HG03039 (cell line): Measurements from ENCODE around the gene STON2.

ENCODE experiments used
- ATAC-seq: cut with Tn5 transposase; IDR thresholded peaks from one replicate; pipeline ENCODE4 v1.9.1; 2021; ENCODE audit warnings: mild to moderate bottlenecking, moderate library complexity; ENCODE audit not compliant: unreplicated experiment

STON2 gene

GRCh38 chr14:81340201-81340600 is 59.9 kb downstream of the STON2 start:
- ATAC-seq = no peak

- ATAC-seq = no peak
These were observed 63.1 kb downstream of the STON2 start for GRCh38 chr14:81337073-81337472.

GRCh38 chr14:81336009-81336408 is 64.1 kb downstream of the STON2 start:
- no peak for ATAC-seq

DNA sequence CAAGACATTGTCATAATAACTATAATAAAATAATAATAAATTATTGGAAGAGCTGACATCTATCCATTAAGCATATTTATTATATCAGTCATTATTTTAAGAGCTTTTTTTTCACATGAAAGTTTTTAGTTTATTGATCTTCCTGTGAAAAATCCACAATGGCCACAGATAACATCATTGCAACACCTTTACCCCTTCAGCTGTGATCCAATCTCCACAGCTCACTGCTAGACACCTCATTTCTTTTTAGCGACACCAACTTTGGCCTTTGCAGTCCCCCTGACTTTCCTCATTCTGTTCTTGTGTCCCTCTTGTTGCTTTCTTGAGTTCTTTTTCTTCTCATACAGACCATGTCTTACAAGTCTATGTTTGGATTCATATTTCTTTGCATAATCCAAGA is 67.4 kb downstream of the STON2 start:
- no peak for ATAC-seq

- ATAC-seq = no peak
These were observed 68.7 kb downstream of the STON2 start for GRCh38 chr14:81331229-81332021.

DNA sequence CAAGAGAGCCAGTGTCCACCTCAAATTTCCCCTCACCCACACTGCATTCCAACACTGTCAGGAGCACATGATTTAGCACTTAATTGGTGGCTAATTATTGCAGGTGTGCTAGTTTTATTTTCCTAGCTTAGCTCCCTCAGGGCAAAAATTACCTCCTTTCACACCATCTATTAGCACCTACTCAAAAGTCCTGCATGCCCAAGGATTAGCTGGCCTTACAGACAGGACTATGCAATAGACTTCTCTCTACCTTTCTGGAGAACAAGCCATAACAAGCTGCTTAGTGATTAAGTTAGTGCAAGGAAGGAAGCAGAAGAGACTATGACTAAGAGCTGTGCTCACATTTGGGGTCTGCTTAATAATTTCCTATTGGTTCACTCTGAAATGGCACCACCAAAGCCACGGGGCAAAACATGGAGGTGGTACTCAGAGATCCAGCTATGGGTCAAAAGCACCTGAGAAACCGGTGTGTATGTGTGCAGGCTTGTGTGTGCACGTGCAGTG is 69.5 kb downstream of the STON2 start:
- ATAC-seq = no peak

DNA sequence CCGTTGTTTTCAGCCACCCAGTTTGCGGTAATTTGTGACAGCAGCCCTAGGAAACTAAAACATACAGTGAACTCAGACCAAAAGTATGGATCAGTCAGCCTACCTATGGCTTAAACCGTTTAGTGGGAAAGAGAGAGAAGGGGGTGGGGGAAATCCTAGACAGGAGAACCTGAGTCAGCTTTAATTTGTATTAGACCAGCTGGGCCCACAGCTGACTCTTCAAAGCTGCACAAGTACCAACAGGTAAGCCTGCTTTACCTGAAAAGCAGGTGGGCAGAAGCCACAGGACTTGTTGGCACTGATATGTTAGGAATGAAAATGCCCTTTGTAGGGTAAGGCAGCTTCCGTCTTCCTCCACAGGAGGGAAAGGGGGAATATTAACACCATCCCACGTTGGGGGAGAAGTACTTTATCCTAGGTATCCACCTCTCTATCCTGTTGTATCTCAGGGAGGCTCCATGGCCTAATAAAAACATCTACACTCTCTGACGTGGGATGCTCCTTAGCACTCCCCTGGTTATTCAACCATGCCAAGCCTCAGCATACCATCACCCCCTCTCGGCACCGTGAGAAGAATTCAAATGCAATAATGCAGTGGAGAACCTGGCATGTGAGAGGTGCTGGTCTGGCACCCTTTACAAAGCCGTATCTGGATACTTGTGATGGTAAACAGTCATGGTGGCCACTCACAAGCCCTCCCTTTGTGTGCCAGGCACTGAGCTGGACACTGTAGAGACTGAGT is 70.3 kb downstream of the STON2 start:
- no peak for ATAC-seq

DNA sequence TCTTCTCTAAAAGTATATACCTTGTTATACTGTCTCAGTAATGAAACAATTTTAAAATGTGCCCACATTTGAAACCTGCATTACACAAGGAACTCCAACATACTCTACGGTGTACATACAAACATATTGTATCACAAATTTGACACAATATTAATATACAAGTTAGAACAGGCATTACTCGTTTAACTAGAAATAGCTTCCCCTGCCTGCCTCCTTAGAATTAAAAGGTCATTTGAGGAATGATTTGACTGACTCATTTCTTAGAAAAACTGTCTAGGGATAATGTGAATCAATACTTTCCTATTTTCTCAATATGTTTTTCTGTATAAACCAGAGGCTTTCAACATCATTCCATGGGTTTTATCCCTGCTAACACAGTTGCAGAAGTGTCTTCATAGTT is 73.7 kb downstream of the STON2 start:
- no peak for ATAC-seq

GRCh38 chr14:81324011-81324410 is 76.1 kb downstream of the STON2 start:
- ATAC-seq = no peak

DNA sequence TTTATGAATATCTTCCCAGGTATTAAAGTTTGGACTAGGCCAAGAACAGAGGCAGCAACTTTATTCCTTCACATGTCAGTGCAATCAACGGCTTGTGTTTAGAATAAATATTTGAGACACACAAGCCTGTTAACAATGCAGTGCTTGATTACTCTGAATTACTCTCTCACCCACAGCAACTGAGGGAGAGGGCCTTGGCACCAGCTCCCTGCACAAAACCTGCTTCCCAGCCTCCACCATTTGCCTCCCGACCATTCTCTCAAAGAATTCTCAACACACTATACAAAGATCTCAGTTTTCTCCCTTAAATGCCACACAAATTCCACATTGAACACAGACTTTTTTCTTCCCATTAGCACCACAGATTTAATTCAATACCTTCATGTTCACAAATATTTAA is 77.0 kb downstream of the STON2 start:
- no peak for ATAC-seq

DNA sequence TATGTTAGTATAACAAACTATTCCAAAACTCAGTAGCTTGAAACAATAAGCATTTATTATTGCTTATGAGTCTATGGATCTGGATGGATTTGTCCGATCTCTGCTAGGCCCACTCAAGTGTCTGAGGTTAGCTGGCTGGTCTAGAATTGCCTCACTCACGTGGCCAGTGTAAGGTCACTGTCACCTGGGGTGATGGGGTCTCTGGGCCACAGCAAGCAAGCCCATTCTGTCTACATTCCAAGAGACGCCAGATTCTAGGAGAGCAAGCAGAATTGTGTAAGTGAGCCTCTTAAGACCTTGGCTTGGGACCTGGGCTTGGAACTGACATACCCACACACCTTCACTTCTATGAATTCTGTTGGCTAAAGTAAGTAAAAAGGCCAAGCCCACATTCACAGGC is 80.2 kb downstream of the STON2 start:
- no peak for ATAC-seq

DNA sequence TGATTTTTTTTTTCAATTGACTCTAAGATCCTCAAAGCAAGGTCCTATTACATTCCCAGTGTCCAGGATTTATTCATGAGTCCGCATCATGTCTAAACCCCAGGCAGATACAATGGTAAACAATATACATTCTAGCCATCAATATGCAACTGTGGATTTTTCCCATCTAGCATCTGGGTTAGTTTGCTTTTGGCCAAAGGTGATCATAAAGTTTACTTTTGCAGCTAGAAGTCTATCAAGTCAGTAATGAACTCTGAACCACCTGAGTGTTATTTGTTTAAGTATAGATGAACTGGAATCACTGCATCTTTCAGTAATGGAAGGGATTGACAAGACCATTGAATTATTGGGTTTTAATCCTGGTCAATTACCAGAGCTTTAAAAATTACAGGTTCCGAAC is 80.8 kb downstream of the STON2 start:
- ATAC-seq = no peak

GRCh38 chr14:81315341-81315740 is 84.8 kb downstream of the STON2 start:
- no peak for ATAC-seq

DNA sequence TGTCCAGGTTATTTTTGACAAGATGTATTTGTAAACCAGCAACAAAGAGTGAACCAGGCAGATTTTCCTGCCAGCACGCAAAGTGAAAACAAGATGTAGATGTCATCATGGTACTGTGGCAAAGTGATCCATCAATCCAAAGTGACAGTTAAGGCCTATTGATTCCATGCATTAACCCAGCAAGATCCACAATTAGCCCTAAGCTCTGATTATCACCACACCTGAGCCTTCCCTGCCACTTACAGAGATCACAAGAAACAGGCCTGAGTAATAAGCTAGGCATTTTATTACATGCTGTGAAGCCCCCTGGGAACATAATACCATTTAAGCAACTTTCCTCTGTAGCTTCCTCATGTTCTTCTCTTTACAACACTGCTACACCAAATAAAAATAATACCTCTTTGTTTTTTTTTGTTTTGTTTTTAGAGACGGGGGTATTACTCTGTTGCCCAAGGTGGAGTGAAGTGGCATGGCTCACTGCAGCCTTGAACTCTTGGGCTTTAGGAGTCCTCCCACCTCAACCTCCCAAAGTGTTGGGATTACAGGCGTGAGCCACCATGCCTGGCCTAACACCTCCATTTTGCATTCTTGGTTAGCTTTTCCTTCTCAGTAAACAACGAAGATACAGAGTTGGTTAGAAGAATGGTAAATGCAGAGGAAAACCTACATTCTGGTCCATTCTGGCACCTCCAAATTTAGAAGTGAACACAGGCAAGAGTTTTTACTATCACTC is 85.5 kb downstream of the STON2 start:
- ATAC-seq = no peak

- ATAC-seq = no peak
These were observed 86.2 kb downstream of the STON2 start for GRCh38 chr14:81313775-81314429.

DNA sequence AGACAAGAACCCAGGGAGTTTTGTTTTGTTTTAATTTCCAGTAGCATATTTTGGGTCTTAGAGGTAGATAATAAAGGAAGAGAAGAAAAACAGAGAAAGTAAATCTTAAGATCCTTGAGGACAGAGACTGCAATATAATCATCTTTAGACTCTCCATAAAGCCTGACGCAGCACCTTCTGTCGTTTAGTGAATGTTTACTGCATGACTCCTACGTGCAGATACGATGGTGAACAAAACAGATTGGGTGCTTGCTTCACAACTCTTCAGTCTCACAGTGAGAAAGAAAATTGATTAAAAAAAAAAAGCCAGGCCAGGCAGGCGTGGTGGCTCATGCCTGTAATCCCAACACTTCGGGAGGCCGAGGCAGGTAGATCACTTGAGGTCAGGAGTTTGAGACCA is 86.9 kb downstream of the STON2 start:
- ATAC-seq = no peak

DNA sequence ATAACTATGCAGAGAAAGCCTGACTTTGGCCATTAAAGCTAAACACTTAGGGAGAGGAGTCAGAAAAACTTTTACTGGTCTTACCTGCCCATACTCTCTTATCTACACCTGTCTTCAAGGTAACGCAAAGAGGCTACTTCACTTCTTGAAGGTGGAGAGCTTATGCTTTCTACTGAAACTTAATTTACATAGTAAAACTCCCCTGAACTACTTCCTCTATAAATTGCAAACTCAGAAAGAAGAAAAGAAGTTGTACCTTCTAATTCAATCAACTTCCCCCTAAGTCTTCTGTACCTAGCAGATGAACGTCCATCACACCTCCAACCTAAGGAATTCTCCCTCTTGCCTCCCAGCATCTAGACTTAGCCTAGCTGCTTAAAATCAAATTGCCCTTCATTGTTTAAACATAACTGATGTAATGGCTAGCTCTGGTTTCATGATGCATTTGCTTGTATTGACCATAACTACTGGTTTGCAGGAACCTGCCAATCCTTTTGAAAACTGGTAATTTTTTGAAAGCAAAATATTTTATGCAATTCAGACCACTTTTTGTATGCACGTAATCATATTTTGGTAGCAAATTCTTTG is 87.7 kb downstream of the STON2 start:
- no peak for ATAC-seq

- no peak for ATAC-seq
These were observed 88.3 kb downstream of the STON2 start for GRCh38 chr14:81311778-81312177.

DNA sequence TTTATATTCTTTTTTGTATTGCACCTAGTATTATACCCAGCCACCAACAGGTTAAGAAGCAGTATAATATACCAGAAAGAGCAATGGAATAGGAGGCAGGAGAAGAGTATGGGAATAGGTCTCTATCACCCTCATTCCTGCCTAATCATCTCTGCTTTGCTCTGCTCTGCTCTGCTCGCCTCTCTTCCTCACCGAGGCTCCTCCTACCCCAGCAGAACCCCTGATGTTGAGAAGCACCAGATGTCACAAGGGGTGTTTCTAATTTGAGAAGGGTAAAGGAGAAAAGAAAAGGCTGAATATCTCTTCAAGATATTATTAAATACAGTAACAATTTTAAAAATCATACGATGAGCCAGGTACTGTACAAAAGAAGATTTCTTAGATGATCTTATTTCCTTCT is 89.0 kb downstream of the STON2 start:
- no peak for ATAC-seq

- no peak for ATAC-seq
These were observed 89.5 kb downstream of the STON2 start for GRCh38 chr14:81310606-81311005.

DNA sequence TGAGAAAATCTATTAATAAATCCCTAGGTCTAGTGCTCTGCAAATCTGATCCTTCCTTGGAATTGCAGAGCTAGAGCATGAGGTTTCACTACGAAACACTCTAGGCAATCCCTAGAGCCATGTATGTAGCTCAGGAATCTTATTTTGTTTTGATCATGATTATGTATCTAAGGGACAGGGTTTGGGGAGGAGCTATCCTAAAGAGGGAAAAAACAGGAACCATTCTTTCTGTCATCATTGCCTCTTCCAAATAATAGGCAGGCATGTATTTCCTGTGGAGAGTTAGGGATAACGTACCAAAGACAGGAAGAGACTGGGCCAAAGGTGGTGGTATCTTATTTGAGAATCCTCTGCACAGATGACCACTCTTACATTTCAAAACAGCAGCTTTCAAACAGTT is 90.6 kb downstream of the STON2 start:
- no peak for ATAC-seq
